DMS 273 treated with DMSO at 0.1 percent for 48 hours (cell line): ENCODE data around the gene STAT5A.
A peak's percentile ranks its signal among the peaks of the same experiment; 100 is the strongest.
"Not testable (repeated sequence)": the region's sequence is repeated elsewhere in the genome, so short reads cannot be mapped to it uniquely, and the experiment has no call there.

ENCODE experiments used
- DNase-seq: peaks from one replicate; lab custom pipeline; 2025; lab: John Stamatoyannopoulos, UW

Gene STAT5A

GRCh38 chr17:42287977-42288802 lies at the start of gene STAT5A:
Gene STAT5A (plus strand): TSS chr17:42288498. CDS start chr17:42289412, 914 bp downstream.
- no peak for DNase-seq

DNA sequence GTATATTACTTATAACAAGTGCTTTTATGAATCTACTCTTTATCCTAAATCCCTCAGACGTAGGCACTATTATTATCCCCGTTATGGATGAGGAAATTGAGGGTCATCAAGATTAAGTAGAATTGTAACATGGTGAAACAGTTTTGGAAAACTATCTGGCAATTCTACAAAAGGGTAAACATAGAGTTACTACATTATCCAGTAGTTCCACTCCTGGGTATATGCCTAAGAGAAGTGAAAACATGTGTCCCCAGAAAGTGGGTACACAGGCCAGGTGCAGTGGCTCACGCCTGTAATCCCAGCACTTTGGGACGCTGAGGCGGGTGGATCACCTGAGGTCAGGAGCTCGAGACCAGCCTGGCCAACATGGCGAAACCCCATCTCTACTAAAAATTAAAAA lies 48.7 kb upstream of the STAT5A start:
- not testable (repeated sequence) for DNase-seq

DNA sequence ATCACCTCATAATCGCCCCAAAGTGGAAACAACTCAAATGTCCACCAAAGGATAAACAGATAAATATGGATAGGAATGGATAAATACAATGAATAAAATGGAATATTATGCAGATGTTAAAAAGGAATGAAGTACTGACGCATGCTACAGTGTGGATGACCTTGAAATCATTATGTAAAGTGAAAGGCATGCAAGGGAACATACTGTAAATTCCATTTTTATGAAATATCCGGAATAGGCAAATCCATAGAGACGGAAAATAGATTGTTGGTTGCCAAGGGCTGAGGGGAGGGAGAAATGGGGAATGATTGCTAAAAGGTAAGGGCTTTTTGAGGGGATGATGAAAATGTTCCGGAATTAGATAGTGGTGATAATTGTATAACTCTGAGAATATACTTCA lies 48.1 kb upstream of the STAT5A start:
- no peak for DNase-seq

DNA sequence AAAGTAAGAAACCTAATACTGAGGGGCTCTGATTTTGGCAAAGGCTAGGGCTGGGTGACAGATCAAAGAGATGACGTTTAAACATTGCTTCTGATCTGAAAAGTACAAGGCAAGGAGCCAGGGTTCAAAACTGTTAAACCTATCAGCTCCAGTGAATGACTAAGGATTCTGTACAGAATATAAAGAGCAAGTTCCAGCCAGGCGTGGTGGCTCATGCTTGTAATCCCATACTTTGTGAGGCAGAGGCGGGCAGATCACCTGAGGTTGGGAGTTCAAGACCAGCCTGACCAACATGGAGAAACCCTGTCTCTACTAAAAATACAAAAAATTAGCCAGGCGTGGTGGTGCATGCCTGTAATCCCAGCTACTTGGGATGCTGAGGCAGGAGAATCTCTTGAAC lies 47.4 kb upstream of the STAT5A start:
- DNase-seq = not testable (repeated sequence)

DNA sequence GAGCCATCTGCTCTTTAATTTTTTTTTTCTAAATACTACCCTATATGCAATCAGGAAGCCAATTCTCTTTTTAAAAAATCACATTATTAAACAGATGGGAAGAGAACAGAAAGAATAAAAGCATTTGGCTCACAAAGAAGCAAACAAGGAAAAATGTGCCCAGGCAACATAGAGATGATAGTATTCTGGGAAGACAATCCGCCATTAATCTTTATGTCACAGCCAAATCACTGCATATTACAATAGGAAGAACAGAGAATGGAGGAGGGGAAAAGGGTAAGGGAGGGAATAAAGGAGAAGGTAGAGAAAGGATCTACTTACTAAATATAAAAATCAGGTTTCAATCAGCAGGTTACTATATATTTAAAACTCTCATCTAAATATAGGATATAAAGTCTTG lies 46.4 kb upstream of the STAT5A start:
- no peak for DNase-seq

GRCh38 chr17:42243493-42243982 lies 44.8 kb upstream of the STAT5A start:
- no peak for DNase-seq

DNA sequence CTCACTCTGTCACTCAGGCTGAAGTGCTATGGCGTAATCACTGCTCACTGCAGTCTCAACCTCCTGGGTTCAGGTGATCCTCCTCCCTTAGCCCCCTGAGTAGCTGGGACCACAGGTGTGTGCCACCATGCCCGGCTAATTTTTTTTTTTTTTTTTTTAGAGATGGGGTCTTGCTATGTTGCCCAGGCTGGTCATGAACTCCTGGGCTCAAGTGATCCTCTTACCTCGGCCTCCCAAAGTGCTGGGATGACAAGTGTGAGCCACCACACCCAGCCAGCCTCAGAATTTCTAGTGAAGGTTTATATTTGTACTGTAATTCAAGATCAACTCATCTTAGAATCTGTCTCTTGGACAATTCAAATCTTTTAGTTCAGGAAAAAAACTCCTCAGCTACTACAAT lies 44.2 kb upstream of the STAT5A start:
- DNase-seq = not testable (repeated sequence)

- DNase-seq = not testable (repeated sequence)
Observed at GRCh38 chr17:42245183-42245582, 43.1 kb upstream of the STAT5A start.

- no peak for DNase-seq
Observed at GRCh38 chr17:42246515-42246914, 41.8 kb upstream of the STAT5A start.

- no peak for DNase-seq
Observed at GRCh38 chr17:42247734-42248133, 40.6 kb upstream of the STAT5A start.

DNA sequence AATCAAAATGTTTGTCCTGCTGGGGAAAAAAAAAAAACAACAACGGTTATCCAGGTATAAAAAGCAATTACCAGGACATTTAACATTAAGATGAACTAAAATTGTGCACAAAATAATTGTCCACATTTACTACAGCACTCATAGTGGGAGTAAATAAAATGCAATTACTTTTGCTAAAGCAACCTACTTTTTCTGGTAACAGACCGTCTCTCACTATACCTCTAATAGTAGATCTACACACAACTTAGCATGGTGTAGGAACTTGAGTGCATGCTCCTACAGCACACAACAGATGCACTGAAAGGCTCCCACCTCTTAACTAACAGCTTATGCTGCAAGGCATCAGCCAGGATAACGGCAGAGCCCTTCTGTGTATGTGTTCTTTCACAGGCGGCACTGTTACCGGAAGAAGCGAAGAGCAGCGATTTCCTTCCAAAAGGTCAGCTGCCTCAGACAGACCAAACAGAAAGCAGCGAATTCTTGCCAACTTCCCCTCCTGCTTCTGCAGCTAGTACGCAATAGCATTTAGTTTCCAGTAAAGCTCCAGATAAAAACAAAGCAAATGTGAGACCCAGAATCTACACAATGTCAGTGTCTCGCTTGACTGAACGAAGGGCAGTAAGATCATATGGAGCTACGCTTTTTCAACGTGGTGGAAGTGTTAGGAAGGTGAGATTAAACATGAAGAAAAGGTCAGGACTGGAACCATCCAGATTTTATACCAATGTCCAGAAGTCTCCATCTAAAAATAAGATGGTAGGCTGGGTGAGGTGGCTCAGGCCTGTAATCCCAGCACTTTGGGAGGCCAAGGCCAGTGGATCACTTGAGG lies 39.7 kb upstream of the STAT5A start:
- DNase-seq = peak; percentile 72

GRCh38 chr17:42249681-42250446 lies 38.4 kb upstream of the STAT5A start:
- DNase-seq = no peak

GRCh38 chr17:42251115-42251514 lies 37.2 kb upstream of the STAT5A start:
- DNase-seq = no peak

DNA sequence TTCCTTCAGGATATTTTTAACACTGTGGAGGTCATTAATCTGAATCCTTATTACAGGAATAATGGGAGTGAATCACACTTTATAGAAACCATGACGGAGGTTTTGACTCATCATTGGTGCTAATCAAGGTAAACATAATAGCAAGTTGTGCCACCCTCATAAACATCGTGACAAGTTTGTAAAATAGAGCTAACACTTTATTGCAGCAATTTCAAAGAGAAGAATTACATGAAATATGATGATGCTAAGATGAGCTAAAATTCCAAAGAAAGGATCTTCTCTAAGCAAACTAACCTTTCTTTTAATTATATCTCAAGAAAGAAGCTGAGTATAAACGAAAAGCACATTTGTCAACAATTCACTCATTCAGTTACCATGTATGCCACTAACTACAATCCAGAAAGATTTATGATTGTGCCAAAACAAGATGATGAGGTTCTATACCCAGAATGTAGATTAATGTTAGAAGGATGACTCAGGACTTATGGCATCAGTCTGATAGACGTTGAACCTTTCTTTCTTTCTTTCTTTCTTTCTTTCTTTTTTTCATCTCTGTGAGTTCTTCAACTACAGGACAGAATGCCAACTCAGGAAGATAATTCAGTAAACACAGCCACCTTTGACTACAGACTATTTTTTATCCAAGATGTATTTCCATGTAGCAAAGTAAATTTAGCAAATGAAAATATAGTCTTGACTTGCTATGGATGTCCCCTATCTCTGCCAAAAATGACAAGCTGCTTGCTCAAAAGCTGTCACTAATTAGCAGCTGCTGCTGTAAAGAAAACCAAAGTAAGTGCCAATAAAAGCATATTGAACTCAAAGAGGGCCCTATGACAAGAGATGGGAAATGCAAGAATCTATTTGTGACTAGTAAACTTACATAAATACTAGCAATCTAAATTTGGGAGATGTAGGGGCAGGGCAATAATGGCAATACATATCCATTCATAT lies 35.4 kb upstream of the STAT5A start:
- no peak for DNase-seq

- no peak for DNase-seq
Observed at GRCh38 chr17:42253578-42253977, 34.7 kb upstream of the STAT5A start.

- DNase-seq = no peak
Observed at GRCh38 chr17:42255445-42255844, 32.9 kb upstream of the STAT5A start.

DNA sequence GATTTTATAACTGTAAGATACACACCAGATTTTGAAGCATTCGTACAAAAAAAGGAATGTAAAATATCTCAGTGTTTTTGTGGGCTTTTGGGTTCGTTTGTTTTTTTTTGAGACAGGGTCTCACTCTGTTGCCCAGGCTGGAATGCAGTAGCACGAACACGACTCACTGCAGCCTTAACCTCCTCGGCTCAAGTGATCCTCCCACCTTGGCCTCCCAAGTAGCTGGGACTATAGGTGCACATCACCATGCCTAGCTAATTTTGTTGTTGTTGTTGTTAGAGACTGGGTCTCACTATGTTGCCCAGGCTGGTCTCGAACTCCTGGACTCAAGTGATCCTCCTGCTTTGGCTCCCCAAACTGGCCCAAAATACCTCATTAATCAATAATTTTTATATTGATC lies 28.0 kb upstream of the STAT5A start:
- no peak for DNase-seq

DNA sequence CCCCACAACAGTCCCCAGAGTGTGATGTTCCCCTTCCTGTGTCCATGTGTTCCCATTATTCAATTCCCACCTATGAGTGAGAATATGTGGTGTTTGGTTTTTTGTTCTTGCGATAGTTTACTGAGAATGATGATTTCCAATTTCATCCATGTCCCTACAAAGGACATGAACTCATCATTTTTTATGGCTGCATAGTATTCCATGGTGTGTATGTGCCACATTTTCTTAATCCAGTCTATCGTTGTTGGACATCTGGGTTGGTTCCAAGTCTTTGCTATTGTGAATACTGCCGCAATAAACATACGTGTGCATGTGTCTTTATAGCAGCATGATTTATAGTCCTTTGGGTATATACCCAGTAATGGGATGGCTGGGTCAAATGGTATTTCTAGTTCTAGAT lies 23.9 kb upstream of the STAT5A start:
- DNase-seq = not testable (repeated sequence)

DNA sequence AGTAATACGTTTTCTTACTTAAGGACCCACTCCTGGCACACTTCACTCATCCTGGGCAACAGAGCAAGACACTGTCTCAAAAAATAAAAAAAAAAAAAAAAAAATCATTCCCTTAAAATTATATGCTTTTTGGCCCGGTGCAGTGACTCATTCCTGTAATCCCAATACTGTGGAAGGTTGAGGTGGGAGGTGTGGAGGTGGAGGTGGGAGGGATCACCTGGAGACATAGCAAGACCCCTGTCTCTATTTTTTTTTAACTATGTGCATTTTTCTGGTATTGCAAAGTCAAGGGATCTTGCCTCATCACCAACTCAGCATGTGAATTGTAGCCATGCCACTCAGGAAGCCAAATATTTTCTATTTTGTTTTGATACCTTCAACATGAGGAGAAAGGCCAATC lies 21.8 kb upstream of the STAT5A start:
- no peak for DNase-seq

DNA sequence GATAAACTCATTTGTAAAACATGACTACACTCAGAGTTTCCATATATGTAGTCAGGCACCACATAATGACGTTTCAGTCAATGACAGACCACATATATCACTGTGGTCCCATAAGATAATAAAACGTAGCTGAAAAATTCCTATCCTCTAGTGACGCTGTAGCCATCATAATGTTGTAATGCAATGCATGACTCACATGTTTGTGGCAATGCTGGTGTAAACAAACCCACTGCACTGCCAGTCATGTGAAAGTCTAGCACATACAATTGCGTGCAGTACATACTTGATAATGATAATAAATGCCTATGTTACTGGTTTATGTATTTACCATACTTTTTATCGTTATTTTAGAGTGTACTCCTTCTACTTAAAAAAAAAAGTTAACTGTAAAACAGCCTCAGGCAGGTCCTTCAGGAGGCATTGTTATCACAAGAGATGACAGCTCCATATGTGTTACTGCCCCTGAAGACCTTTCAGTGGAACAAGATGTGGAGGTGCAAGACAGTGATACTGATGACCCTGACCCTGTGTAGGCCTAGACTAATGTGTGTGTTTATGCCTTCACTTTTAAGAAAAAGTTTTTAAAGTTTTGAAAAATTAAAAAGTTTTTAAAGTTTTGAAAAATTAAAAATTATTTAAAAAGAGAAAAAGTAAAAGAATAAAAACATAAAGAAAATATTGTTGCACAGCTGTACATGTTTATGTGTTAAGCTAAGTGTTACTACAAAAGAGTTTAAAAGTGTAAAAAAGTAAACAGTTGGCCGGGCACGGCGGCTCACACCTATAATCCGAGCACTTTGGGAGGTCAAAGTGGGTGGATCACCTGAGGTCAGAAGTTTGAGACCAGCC lies 21.2 kb upstream of the STAT5A start:
- no peak for DNase-seq
